Measurements from ENCODE around the gene CNOT6.
"Not testable (repeated sequence)": the region's sequence is repeated elsewhere in the genome, so short reads cannot be mapped to it uniquely, and the experiment has no call there.

CNOT6 gene

GRCh38 chr5:180492226-180492903, 1.8 kb upstream of the CNOT6 start:
- Mint-ChIP-seq H3K9me3 (no peaks in the 10 kb centered on the region), H3K4me1 (ENCODE audit: low read depth) (peaks cover 26% of the 10 kb centered on the region), H3K4me3 (peak overlapping the region; percentile 30), H3K27ac (no peak overlapping the region), H3K27me3 (no peaks in the 10 kb centered on the region), H3K36me3 (ENCODE audit: low read depth) (peaks cover 12% of the 10 kb centered on the region)

DNA sequence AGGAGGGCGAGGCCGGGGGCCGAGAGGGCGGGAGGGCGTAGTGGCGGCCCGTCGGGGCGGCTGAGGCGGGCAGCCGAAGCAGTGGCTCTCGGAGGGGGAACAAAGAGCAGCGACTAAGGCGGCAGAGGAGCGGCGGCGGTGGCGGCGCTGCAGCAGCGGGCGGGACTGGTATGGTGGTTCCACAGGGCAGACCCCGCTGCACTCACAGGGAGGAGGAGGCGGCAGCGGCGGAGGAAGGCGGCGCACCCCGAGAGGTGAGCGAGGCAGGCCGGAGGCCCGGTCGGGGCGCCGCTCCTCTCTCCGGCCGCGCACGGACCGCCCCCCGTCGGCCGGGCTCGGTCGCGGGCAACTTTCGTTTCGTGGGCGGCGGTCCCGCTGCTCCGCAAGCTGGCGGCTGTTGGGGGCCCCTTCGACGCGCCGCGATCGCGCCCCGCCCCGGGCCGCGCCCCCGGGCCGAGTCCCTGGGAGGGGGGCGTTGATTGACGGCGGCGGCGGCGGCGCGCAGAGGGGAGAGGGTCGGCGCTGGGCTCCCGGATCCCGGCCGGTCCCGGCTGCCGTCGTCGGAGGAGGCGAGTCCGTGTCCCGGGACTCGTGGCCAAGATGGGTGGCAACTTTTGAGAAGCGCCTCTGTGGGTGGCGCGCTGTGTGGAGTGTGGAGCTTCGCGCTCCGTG, 467 bp downstream of the CNOT6 start:
- peaks cover 15% of the 10 kb centered on the region for H3K36me3 Mint-ChIP-seq (ENCODE audit: low read depth)
- H3K4me3 Mint-ChIP-seq, result peak overlapping the region; percentile 93
- peak overlapping the region; percentile 96 for H3K27ac Mint-ChIP-seq
- no peaks in the 10 kb centered on the region for H3K27me3 Mint-ChIP-seq
- peaks cover 43% of the 10 kb centered on the region for H3K4me1 Mint-ChIP-seq (ENCODE audit: low read depth)
- no peaks in the 10 kb centered on the region for H3K9me3 Mint-ChIP-seq

- H3K9me3 Mint-ChIP-seq, result no peaks in the 10 kb centered on the region
- H3K4me1 Mint-ChIP-seq (ENCODE audit: low read depth), result peaks cover 48% of the 10 kb centered on the region
- peak overlapping the region; percentile 93 for H3K4me3 Mint-ChIP-seq
- peak overlapping the region; percentile 76 for H3K27ac Mint-ChIP-seq
- peaks cover 16% of the 10 kb centered on the region for H3K36me3 Mint-ChIP-seq (ENCODE audit: low read depth)
- no peaks in the 10 kb centered on the region for H3K27me3 Mint-ChIP-seq
Measured at GRCh38 chr5:180495292-180495691, 1.1 kb downstream of the CNOT6 start.

DNA sequence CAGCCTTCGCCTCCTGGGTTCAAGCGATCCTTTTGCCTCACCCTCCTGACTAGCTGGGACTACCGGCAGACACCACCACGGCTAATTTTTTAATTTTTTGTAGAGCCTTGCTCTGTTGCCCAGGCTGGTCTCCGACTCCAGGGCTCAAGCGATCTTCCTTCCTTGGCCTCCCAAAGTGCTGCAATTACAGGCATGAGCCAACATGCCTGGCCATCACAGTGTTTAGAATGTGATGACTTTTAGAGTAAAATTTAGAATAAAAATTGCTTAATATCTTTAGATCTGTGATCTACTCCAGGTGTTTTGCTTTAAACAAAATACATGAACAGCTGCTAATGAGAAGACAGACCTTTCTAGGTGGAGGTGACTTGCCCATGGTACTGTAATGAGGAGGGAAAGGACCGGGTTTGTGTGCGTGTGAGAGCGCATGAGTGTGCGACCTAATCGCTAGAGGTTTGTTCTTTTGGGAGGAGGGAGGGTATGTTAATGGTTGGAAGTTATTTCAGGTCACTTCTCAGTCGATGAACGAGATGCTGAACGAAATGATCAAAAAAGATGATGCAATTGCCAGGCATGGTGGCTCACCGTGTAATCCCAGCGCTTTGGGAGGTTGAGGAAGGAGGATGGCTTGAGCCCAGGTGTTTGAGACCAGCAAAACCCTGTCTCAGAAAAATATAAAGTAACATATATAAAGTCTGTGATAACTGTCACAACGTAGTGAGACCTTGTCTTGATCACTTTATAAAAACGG, 2.0 kb downstream of the CNOT6 start:
- Mint-ChIP-seq H3K9me3 (no peaks in the 10 kb centered on the region), H3K36me3 (ENCODE audit: low read depth) (peaks cover 16% of the 10 kb centered on the region), H3K27me3 (no peaks in the 10 kb centered on the region), H3K27ac (peak overlapping the region; percentile 6), H3K4me3 (peak overlapping the region; percentile 56), H3K4me1 (ENCODE audit: low read depth) (peaks cover 48% of the 10 kb centered on the region)

DNA sequence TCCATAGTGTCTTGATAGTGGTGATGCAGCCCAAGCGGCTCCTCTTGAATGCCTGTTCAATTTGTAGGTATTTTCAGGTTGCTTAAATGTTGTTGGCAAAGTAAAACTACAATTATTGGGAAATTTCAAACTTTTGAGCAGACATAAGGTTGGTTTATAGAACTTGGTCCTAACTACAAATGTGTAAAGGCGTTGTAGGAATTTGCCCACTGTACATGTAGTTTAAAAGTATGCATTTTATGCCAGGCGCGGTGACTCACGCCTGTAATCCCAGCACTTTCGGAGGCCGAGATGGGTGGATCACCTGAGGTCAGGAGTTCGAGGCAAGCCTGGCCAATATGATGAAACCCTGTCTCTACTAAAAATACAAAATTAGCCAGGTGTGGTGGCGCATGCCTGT, 2.6 kb downstream of the CNOT6 start:
- not testable (repeated sequence) for H3K27me3 Mint-ChIP-seq, H3K4me3 Mint-ChIP-seq, H3K9me3 Mint-ChIP-seq, H3K27ac Mint-ChIP-seq
- H3K36me3 Mint-ChIP-seq (ENCODE audit: low read depth), result peaks cover 16% of the 10 kb centered on the region
- H3K4me1 Mint-ChIP-seq (ENCODE audit: low read depth), result peaks cover 48% of the 10 kb centered on the region

- H3K4me1 Mint-ChIP-seq (ENCODE audit: low read depth), result peaks cover 43% of the 10 kb centered on the region
- H3K9me3 Mint-ChIP-seq, H3K4me3 Mint-ChIP-seq, H3K27ac Mint-ChIP-seq, H3K27me3 Mint-ChIP-seq: not testable (repeated sequence)
- peaks cover 16% of the 10 kb centered on the region for H3K36me3 Mint-ChIP-seq (ENCODE audit: low read depth)
Measured at GRCh38 chr5:180497865-180498264, 3.7 kb downstream of the CNOT6 start.

DNA sequence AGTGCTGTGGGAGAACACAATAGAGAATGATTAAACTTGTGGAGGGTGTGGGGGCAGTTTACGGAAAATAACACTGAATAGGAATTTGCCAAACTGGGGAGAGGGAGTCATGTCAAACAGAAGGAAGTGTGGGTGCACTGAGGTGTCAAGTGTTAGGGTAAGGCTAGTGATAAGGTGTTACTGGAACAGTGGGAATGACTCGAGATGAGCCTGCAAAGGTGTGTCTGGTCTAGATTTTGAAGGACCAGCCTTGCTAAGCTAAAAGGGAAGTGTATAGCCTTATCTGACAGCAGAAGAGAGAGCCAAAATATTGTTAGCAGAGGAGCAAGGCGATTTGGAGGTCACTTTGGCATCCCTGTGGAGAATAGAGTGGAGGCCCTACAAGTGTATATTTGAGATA, 4.2 kb downstream of the CNOT6 start:
- Mint-ChIP-seq H3K36me3 (ENCODE audit: low read depth) (peaks cover 16% of the 10 kb centered on the region), H3K4me3 (no peak overlapping the region), H3K27ac (no peak overlapping the region), H3K9me3 (no peaks in the 10 kb centered on the region), H3K27me3 (no peaks in the 10 kb centered on the region), H3K4me1 (ENCODE audit: low read depth) (peaks cover 40% of the 10 kb centered on the region)

- H3K36me3 Mint-ChIP-seq (ENCODE audit: low read depth), result peaks cover 22% of the 10 kb centered on the region
Measured at GRCh38 chr5:180499684-180500083, 5.5 kb downstream of the CNOT6 start.

DNA sequence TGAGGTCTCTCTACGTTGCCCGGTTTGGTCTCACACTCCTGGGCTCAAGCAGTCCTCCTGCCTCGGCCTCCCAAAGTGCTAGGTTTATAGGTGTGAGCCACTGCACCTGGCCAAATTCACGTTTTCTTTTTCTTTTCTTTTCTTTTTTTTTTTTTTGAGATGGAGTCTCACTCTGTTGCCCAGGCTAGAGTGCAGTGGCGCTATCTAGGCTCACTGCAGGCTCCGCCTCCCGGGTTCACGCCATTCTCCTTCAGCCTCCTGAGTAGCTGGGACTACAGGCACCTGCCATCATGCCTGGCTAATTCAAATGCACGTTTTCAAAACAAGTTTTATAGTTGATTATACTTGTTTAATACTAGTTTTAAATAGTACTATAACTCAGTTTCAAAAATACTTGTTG, 6.1 kb downstream of the CNOT6 start:
- not testable (repeated sequence) for H3K27me3 Mint-ChIP-seq, H3K4me3 Mint-ChIP-seq, H3K27ac Mint-ChIP-seq, H3K9me3 Mint-ChIP-seq
- Mint-ChIP-seq H3K4me1 (ENCODE audit: low read depth) (peaks cover 40% of the 10 kb centered on the region), H3K36me3 (ENCODE audit: low read depth) (peaks cover 22% of the 10 kb centered on the region)

More at GRCh38 chr5:180499684-180500083, 5.5 kb downstream of the CNOT6 start:
- no peaks in the 10 kb centered on the region for H3K27me3 Mint-ChIP-seq
- no peak overlapping the region for H3K27ac Mint-ChIP-seq
- H3K4me1 Mint-ChIP-seq (ENCODE audit: low read depth), result peaks cover 42% of the 10 kb centered on the region
- no peaks in the 10 kb centered on the region for H3K9me3 Mint-ChIP-seq
- no peak overlapping the region for H3K4me3 Mint-ChIP-seq

DNA sequence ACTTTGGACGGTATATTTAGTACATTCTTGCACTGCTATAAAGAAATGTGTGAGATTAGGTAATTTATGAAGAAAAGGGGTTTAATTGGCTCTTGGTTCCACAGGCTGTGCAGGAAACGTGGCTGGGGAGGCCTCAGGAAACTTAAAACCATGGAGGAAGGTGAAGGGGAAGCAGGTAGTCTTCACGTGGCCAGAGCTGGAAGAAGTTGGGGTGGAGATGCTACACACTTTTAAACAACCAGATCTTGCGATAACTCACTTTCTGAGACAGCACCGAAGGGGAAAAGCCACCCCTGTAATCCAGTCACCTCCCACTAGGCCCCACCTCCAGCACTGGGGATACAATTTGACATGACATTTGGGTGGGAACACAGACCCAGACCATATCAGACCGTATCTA, 13.5 kb downstream of the CNOT6 start:
- peaks cover 28% of the 10 kb centered on the region for H3K4me1 Mint-ChIP-seq (ENCODE audit: low read depth)
- no peak overlapping the region for H3K4me3 Mint-ChIP-seq
- H3K27me3 Mint-ChIP-seq, result no peaks in the 10 kb centered on the region
- no peaks in the 10 kb centered on the region for H3K9me3 Mint-ChIP-seq
- H3K36me3 Mint-ChIP-seq (ENCODE audit: low read depth), result peaks cover 26% of the 10 kb centered on the region
- H3K27ac Mint-ChIP-seq, result no peak overlapping the region

DNA sequence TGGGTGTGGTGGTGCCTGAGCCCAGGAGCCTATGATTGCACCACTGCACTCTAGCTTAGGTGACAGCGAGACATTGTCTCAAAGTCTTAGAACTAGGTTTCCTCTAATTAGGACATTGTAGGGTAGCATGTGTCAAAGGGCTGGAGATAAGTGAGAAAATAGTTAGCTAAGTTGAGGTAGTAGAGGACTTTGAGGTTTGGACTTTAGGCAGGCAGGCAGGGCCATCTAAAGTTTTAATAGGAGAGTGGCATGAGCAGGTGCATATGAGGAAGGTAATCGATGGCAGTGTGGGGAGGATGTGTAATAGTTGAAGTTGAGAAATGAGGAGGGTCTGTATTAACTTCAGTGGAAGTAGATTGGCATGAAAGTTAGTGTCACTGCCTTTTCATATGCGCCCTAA, 21.1 kb downstream of the CNOT6 start:
- no peaks in the 10 kb centered on the region for H3K9me3 Mint-ChIP-seq
- H3K27me3 Mint-ChIP-seq, result no peaks in the 10 kb centered on the region
- peaks cover 47% of the 10 kb centered on the region for H3K4me1 Mint-ChIP-seq (ENCODE audit: low read depth)
- no peak overlapping the region for H3K4me3 Mint-ChIP-seq
- no peak overlapping the region for H3K27ac Mint-ChIP-seq
- peaks cover 24% of the 10 kb centered on the region for H3K36me3 Mint-ChIP-seq (ENCODE audit: low read depth)

GRCh38 chr5:180515974-180516373, 21.8 kb downstream of the CNOT6 start:
- not testable (repeated sequence) for H3K27me3 Mint-ChIP-seq, H3K9me3 Mint-ChIP-seq, H3K27ac Mint-ChIP-seq, H3K4me3 Mint-ChIP-seq
- peaks cover 49% of the 10 kb centered on the region for H3K4me1 Mint-ChIP-seq (ENCODE audit: low read depth)
- H3K36me3 Mint-ChIP-seq (ENCODE audit: low read depth), result peaks cover 24% of the 10 kb centered on the region

GRCh38 chr5:180516440-180516839, 22.3 kb downstream of the CNOT6 start:
- no peaks in the 10 kb centered on the region for H3K27me3 Mint-ChIP-seq
- H3K27ac Mint-ChIP-seq, result no peak overlapping the region
- H3K4me3 Mint-ChIP-seq, result no peak overlapping the region
- H3K4me1 Mint-ChIP-seq (ENCODE audit: low read depth), result peaks cover 54% of the 10 kb centered on the region
- no peaks in the 10 kb centered on the region for H3K9me3 Mint-ChIP-seq
- peaks cover 24% of the 10 kb centered on the region for H3K36me3 Mint-ChIP-seq (ENCODE audit: low read depth)

- peaks cover 73% of the 10 kb centered on the region for H3K4me1 Mint-ChIP-seq (ENCODE audit: low read depth)
Measured at GRCh38 chr5:180519098-180519497, 24.9 kb downstream of the CNOT6 start.

DNA sequence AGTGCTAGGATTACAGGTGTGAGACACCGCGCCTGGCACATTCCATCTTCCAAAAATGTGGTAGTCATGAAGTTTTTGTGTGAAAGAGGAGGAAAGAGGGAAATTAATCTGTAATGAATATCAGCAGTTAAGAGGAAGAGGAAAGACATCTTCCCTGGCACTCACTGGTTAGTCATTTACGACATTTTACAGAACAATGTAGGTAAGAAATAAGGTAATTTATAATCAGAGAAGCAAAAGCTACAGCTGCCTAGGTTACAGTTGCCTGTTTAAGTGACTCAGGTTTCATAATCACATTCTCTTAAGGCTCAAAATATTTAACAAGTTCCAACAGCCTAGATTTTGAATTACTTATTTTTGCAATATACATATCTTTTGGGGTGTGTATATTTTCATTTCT, 26.9 kb downstream of the CNOT6 start:
- Mint-ChIP-seq H3K36me3 (ENCODE audit: low read depth) (peaks cover 14% of the 10 kb centered on the region), H3K9me3 (no peaks in the 10 kb centered on the region), H3K4me3 (no peak overlapping the region), H3K4me1 (ENCODE audit: low read depth) (peaks cover 81% of the 10 kb centered on the region), H3K27me3 (no peaks in the 10 kb centered on the region), H3K27ac (no peak overlapping the region)

More at GRCh38 chr5:180519098-180519497, 24.9 kb downstream of the CNOT6 start:
- Mint-ChIP-seq H3K9me3 (no peaks in the 10 kb centered on the region), H3K27ac (no peak overlapping the region), H3K36me3 (ENCODE audit: low read depth) (peaks cover 17% of the 10 kb centered on the region), H3K27me3 (no peaks in the 10 kb centered on the region), H3K4me3 (no peak overlapping the region)

All from stimulated activated naive CD8-positive, alpha-beta T cell treated with anti-CD3 and anti-CD28 coated beads, Interleukin-15, Interleukin-2, amounts not matched to agents 100 ng/mL and 50 ng/mL, for 24 hours (primary cell).